Activated naive CD8-positive, alpha-beta T cell treated with anti-CD3 and anti-CD28 coated beads for 36 hours (primary cell): ENCODE data around the gene CHTF18. TPM values are rescaled to one million over a fixed set of nuclear protein-coding genes. Genes with fewer than 3 reads are reported as not detected.
"Not testable (repeated sequence)": the region's sequence is repeated elsewhere in the genome, so short reads cannot be mapped to it uniquely, and the experiment has no call there.

Source experiments
- DNase-seq: peaks from one replicate; pipeline ENCODE4 v3.0.0; 2021
- H3K27ac Mint-ChIP-seq: one replicate; pipeline ENCODE4 v1.8.0; 2022; ENCODE audit warnings: mild to moderate bottlenecking, moderate library complexity, mixed read lengths
- H3K27me3 Mint-ChIP-seq: one replicate; pipeline ENCODE4 v1.8.0; 2022; ENCODE audit warnings: mild to moderate bottlenecking, mixed read lengths
- H3K36me3 Mint-ChIP-seq: one replicate; pipeline ENCODE4 v1.8.0; 2021; ENCODE audit warnings: mild to moderate bottlenecking, mixed read lengths
- H3K4me1 Mint-ChIP-seq: one replicate; pipeline ENCODE4 v1.8.0; 2021; ENCODE audit warnings: mixed read lengths
- H3K4me3 Mint-ChIP-seq: one replicate; pipeline ENCODE4 v1.8.0; 2022; ENCODE audit warnings: mild to moderate bottlenecking, moderate library complexity, mixed read lengths
- H3K9me3 Mint-ChIP-seq: one replicate; pipeline ENCODE4 v1.8.0; 2022; ENCODE audit warnings: mixed read lengths
- total RNA-seq, 2 experiments: library from RNA; stranded (reverse); gene quantifications; one replicate each; pipeline ENCODE4 v1.2.3, GENCODE V29; 2021

CHTF18 gene
- total RNA-seq, 2 experiments from 2014 or later = 98.3 to 100 TPM

DNA sequence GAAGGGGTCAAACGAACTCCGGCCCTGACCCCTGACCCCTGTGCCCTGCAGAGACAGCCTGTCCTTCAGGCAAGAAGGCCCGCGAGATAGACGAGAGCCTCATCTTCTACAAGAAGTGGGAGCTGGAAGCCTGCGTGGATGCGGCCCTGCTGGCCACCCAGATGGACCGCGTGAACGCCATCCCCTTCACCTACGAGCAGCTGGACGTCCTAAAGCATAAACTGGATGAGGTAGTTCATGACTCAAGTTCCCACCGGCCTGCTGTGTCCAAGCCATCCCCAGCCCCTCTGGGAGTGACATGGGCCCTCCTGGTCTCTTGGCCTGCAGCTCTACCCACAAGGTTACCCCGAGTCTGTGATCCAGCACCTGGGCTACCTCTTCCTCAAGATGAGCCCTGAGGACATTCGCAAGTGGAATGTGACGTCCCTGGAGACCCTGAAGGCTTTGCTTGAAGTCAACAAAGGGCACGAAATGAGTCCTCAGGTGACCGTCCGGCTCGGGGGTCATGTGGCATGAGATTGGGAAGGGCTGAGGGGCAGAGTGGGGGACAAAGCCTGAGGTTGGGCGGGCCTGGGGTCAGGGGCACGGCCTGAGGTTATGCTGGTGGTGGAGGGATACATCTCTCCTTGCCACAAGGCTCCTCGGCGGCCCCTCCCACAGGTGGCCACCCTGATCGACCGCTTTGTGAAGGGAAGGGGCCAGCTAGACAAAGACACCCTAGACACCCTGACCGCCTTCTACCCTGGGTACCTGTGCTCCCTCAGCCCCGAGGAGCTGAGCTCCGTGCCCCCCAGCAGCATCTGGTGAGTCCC is 22.2 kb upstream of the CHTF18 start:
- no peaks in the 10 kb centered on the region for H3K9me3 Mint-ChIP-seq
- H3K27me3 Mint-ChIP-seq = no peaks in the 10 kb centered on the region
- no peaks in the 10 kb centered on the region for H3K36me3 Mint-ChIP-seq
- no peaks in the 10 kb centered on the region for H3K4me1 Mint-ChIP-seq
- no peak overlapping the region for H3K4me3 Mint-ChIP-seq
- H3K27ac Mint-ChIP-seq = no peak overlapping the region
- no peak for DNase-seq

DNA sequence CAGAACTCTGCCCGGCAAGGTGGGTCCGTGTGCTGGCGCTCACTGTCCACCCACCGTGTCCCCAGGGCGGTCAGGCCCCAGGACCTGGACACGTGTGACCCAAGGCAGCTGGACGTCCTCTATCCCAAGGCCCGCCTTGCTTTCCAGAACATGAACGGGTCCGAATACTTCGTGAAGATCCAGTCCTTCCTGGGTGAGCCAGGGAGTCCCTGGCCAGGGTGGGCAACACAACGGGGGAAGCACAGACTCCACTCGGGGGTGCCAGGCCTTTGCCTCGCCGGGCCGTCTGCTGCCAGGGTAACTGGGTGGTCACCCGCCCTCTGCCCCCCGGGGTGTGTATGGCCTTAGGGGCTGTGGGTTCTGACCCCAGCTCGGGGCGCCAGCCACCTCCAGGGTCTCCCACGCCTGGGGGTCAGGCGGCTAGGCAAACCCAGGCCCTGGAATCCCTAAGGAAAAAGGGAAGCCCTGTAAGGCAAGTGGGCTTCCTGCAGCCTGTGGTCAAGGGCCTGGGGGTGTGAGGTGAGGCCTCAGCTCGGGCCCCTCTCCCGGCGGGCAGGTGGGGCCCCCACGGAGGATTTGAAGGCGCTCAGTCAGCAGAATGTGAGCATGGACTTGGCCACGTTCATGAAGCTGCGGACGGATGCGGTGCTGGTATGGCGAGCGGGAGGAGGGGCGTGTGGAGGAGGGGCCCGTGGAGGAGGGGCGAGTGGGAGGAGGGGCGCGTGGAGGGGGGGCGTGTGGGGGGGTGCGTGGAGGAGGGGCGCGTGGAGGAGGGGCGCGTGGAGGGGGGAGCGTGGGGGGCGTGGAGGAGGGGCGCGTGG is 21.4 kb upstream of the CHTF18 start:
- Mint-ChIP-seq H3K36me3 (no peaks in the 10 kb centered on the region), H3K4me3 (no peak overlapping the region), H3K4me1 (no peaks in the 10 kb centered on the region), H3K27me3 (no peaks in the 10 kb centered on the region), H3K27ac (no peak overlapping the region), H3K9me3 (no peaks in the 10 kb centered on the region)
- no peak for DNase-seq

DNA sequence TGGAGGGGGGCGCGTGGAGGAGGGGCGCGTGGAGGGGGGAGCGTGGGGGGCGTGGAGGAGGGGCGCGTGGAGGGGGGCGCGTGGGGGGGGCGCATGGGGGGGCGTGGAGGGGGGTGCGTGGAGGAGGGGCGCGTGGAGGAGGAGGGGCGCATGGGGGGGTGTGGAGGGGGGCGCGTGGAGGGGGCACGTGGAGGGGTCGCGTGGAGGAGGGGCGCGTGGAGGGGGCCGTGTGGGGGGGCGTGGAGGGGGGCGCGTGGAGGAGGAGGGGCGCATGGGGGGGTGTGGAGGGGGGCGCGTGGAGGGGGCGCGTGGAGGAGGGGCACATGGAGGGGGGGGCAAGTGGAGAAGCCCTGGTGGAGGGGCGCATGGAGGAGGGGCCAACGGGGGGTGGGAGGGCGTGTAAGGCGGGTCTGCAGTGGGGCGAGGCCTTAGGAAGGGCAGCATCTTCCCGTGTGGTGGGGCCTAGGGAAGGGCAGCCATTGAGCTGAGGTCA is 20.6 kb upstream of the CHTF18 start:
- H3K4me1 Mint-ChIP-seq = no peaks in the 10 kb centered on the region
- H3K4me3 Mint-ChIP-seq = no peak overlapping the region

DNA sequence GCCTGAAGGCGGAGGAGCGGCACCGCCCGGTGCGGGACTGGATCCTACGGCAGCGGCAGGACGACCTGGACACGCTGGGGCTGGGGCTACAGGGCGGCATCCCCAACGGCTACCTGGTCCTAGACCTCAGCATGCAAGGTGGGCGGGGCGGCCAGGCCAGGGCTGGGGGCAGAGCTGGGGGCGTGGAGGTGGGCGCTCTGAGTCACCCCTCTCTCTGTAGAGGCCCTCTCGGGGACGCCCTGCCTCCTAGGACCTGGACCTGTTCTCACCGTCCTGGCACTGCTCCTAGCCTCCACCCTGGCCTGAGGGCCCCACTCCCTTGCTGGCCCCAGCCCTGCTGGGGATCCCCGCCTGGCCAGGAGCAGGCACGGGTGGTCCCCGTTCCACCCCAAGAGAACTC is 20.0 kb upstream of the CHTF18 start:
- no peaks in the 10 kb centered on the region for H3K27me3 Mint-ChIP-seq
- H3K4me3 Mint-ChIP-seq = no peak overlapping the region
- no peaks in the 10 kb centered on the region for H3K4me1 Mint-ChIP-seq

More for the DNA sequence above, 20.6 kb upstream of the CHTF18 start:
- DNase-seq = no peak
- Mint-ChIP-seq H3K9me3 (no peaks in the 10 kb centered on the region), H3K36me3 (no peaks in the 10 kb centered on the region), H3K27ac (no peak overlapping the region), H3K27me3 (no peaks in the 10 kb centered on the region)

DNA sequence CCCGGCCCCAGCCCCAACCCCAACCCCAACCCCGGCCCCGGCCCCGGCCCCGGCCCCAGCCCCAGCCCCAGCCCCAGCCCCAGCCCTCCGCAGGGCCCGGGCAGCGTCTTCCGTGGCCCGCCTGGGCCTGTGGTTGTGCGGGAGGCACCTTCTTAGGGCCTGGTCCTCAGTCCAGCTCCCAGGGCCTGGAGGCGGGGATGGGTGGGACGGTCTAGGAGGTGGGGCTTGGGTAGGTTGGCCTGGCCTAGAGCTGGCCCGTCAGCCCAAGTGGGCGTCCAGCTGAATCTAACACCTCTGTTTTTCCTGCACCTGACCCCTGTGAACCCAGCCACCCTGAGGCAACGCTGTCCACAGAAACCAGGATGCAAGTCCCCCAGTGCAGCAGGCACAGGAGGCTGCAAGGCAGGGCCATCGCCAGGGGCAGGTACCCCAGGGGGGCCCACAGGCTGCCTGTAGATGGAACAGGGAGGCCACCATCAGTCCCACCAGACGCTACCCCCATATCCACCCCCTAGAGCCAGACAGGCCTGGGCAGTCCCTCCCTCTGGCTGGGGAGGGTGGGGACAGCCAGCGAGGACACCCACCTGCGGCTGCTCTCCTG is 19.1 kb upstream of the CHTF18 start:
- no peak overlapping the region for H3K27ac Mint-ChIP-seq
- no peaks in the 10 kb centered on the region for H3K4me1 Mint-ChIP-seq
- H3K36me3 Mint-ChIP-seq = no peaks in the 10 kb centered on the region
- H3K9me3 Mint-ChIP-seq = no peaks in the 10 kb centered on the region
- H3K27me3 Mint-ChIP-seq = no peaks in the 10 kb centered on the region
- H3K4me3 Mint-ChIP-seq = no peak overlapping the region
- DNase-seq = no peak

More for the DNA sequence above, 20.0 kb upstream of the CHTF18 start:
- H3K27ac Mint-ChIP-seq = no peak overlapping the region
- H3K36me3 Mint-ChIP-seq = no peaks in the 10 kb centered on the region
- no peaks in the 10 kb centered on the region for H3K9me3 Mint-ChIP-seq
- no peak for DNase-seq

DNA sequence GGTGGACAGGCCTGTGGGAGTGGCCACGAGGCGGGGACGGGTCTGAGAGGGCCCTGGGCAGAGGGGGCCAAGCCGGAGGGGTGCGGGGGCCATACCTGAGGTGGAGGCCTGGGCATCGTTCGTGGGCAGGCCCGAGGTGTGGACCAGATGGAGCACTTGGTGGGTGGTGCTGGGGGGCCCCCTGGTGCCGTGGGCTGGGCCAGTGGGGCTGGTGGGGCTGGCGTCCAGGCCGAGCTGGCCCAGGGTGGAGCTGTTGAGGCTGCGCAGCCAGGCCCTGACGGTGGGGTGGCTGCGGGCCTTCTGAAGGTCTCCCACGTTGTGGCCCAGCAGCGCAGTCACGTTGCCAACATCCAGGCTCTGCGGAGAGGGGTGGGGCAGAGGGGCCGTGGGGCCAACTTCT is 18.5 kb upstream of the CHTF18 start:
- Mint-ChIP-seq H3K27me3 (no peaks in the 10 kb centered on the region), H3K36me3 (no peaks in the 10 kb centered on the region), H3K4me1 (no peaks in the 10 kb centered on the region), H3K9me3 (no peaks in the 10 kb centered on the region), H3K27ac (no peak overlapping the region), H3K4me3 (no peak overlapping the region)
- DNase-seq = no peak

DNA sequence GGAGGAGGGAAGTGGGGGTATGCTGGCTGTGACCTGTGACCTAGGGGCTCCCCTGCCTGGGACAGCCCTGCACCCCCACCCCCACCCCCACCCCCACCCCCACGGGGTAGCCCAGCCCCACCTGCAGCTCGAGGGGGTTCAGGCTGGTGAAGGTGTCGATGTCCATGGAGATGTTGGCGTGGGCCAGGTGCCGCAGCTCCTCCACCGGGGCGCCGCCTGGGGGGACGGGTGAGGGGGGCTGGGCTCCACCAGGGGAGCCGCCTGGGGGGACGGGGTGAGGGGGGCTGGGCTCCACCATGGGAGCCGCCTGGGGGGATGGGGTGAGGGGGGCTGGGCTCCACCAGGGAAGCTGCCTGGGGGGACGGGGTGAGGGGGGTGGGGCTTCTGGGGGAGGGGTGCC is 18.0 kb upstream of the CHTF18 start:
- H3K27me3 Mint-ChIP-seq = no peaks in the 10 kb centered on the region
- no peak for DNase-seq
- no peaks in the 10 kb centered on the region for H3K9me3 Mint-ChIP-seq
- H3K4me1 Mint-ChIP-seq = no peaks in the 10 kb centered on the region
- H3K4me3 Mint-ChIP-seq = no peak overlapping the region
- H3K27ac Mint-ChIP-seq = no peak overlapping the region
- no peaks in the 10 kb centered on the region for H3K36me3 Mint-ChIP-seq

DNA sequence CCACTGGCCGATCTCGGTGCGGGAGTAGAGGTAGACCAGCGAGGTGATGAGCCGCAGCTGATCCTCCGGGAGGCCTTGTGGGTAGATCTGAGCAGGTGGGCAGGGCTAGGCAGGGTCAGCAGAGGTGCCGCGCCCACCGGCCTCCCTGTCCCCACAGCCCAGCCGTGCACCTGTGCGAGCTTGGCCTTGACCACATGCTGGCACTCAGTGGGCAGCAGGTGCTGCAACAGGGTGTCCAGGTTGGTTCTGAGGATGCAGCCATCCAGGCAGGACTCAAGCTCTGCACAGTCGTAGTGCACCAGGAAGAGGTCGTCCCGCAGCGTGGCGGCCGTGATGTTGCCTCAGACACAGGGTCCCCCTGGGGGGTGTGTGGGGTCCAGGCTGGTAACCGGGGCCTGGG is 15.5 kb upstream of the CHTF18 start:
- Mint-ChIP-seq H3K9me3 (no peaks in the 10 kb centered on the region), H3K36me3 (no peaks in the 10 kb centered on the region), H3K4me1 (no peaks in the 10 kb centered on the region), H3K27ac (no peak overlapping the region), H3K4me3 (no peak overlapping the region), H3K27me3 (peaks cover 12% of the 10 kb centered on the region)
- no peak for DNase-seq

DNA sequence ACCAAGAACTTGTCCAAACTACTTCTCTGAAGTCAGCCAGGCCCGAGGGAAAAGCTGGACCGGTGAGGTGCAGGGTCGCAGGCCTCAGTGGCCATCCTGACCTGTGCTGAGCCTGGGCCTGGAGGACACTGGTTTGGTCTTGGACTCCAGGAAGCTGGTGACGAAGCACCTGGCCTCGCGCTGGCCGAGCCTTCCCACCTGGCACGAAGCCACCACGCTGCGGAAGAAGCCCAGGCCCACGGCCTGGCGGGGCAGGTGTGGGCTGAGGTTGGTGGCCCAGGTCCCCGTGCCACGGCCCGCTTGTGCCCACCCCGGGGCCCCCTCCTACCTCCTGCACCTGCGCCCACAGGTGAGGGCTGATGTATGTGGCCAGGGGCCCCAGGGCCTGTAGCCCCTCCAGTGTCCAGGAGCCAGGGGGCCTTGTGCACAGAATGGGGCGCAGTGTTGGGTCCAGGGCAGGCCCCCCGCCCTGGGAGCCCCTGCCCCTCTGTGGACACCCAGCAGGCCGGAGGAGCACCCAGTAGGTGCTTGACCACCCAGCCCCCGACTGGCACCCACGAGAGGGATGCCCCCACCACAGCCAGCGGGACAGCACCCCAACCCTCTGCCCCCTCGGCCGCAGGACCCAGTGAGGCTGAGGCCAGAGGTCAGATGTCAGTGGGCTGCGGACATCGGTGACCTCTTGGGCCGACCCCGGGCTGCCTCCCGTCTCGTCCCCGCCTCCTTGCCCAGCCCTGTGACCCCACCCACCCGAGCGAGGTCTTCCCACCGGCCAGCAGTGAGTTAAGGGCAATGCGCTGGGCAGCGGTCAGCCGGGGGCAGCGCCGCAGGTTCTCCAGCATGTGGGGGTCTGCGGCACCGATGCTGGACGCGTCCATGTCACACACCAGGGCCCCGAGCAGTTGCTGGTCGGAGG is 14.1 kb upstream of the CHTF18 start:
- no peaks in the 10 kb centered on the region for H3K9me3 Mint-ChIP-seq

DNA sequence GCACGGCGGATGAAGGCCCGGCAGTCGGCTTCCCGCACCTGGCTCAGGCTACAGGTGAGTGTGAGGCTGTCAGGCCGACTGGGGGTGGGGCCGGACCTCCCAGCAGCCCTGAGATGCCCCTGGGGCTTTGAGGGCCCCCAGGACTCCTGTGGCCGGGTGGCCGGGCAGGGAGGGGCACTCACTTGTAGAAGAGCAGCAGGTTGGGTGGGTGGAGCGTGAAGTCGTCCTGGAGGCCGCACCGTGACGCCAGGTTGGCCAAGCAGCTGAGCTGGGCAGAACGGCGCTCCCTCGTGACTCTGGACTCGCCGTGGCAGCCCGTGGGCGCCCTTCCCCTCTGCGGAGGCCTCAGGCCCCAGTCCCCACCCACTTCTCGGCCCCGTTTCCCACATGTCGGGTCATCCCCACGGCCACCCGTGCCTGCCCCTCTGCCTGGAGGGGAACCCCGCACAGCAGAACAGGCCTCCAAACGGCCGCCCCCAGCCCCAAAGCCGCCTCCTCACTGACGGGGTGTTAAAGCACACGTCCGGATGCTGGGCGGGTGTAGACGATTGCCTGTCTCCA is 13.1 kb upstream of the CHTF18 start:
- H3K9me3 Mint-ChIP-seq = no peaks in the 10 kb centered on the region
- DNase-seq = no peak
- H3K4me1 Mint-ChIP-seq = no peaks in the 10 kb centered on the region
- H3K36me3 Mint-ChIP-seq = no peaks in the 10 kb centered on the region
- peaks cover 14% of the 10 kb centered on the region for H3K27me3 Mint-ChIP-seq
- no peak overlapping the region for H3K27ac Mint-ChIP-seq
- no peak overlapping the region for H3K4me3 Mint-ChIP-seq

More for the DNA sequence above, 14.1 kb upstream of the CHTF18 start:
- no peak for DNase-seq
- Mint-ChIP-seq H3K36me3 (no peaks in the 10 kb centered on the region), H3K27me3 (peaks cover 14% of the 10 kb centered on the region), H3K4me3 (no peak overlapping the region), H3K27ac (no peak overlapping the region), H3K4me1 (no peaks in the 10 kb centered on the region)

DNA sequence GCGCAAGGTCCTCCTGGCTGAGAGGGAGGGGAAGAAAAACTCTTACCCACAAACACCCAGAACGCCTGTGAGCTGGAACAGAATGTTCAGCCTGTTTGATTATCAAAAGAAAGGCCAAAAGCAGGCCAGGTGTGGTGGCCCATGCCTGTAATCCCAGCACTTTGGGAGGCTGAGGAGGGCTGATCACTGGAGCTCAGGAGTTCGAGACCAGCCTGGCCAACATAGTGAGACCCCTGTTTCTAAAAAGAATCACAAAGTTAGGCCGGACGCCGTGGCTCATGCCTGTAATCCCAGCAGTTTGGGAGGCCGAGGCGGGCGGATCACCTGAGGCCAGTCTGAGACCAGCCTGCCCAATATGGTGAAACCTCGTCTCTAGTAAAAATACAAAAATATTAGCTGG is 12.1 kb upstream of the CHTF18 start:
- H3K27me3 Mint-ChIP-seq = peaks cover 17% of the 10 kb centered on the region
- H3K27ac Mint-ChIP-seq, DNase-seq, H3K36me3 Mint-ChIP-seq, H3K4me1 Mint-ChIP-seq, H3K9me3 Mint-ChIP-seq, H3K4me3 Mint-ChIP-seq: not testable (repeated sequence)

DNA sequence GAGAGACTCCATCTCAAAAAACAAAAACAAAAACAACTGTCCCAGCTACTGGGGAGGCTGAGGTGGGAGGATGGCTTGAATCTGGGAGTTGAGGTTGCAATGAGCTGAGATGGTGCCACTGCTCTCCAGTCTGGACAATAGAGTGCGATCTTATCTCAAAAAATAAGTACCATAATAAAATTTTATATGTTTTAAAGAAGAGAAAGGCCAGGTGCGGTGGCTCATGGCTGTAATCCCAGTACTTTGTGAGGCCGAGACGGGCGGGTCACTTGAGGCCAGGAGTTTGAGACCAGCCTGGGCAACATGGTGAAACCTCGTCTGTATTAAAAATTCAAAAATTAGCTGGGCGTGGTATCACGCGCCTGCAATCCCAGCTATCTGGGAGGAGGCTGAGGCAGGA is 11.6 kb upstream of the CHTF18 start:
- no peaks in the 10 kb centered on the region for H3K36me3 Mint-ChIP-seq
- H3K9me3 Mint-ChIP-seq = no peaks in the 10 kb centered on the region
- no peaks in the 10 kb centered on the region for H3K4me1 Mint-ChIP-seq
- DNase-seq = no peak
- H3K27me3 Mint-ChIP-seq = peaks cover 17% of the 10 kb centered on the region
- H3K27ac Mint-ChIP-seq = no peak overlapping the region
- no peak overlapping the region for H3K4me3 Mint-ChIP-seq

DNA sequence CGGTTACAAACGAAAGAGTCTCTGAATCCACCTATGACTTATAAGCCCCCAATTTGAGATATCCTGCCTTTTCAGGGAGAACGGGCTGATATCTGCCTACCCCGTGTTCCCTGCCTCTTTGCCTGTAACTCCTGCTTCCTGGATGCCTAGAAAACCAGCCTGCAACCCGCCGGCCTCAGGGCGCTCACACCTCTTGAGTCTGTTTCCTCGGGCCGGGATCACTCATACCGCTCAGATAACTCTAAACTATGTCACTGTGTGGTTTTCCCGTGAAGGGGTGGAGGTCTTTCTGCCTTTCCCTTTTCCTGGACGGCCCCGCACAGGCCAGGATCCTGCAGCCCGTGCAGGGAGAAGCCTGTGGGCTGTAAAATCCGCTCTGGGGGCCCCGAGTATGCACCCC is 10.6 kb upstream of the CHTF18 start:
- H3K9me3 Mint-ChIP-seq = no peaks in the 10 kb centered on the region
- H3K4me3 Mint-ChIP-seq = no peak overlapping the region
- H3K4me1 Mint-ChIP-seq = no peaks in the 10 kb centered on the region
- DNase-seq = no peak
- H3K27ac Mint-ChIP-seq = no peak overlapping the region
- peaks cover 17% of the 10 kb centered on the region for H3K27me3 Mint-ChIP-seq
- H3K36me3 Mint-ChIP-seq = no peaks in the 10 kb centered on the region

DNA sequence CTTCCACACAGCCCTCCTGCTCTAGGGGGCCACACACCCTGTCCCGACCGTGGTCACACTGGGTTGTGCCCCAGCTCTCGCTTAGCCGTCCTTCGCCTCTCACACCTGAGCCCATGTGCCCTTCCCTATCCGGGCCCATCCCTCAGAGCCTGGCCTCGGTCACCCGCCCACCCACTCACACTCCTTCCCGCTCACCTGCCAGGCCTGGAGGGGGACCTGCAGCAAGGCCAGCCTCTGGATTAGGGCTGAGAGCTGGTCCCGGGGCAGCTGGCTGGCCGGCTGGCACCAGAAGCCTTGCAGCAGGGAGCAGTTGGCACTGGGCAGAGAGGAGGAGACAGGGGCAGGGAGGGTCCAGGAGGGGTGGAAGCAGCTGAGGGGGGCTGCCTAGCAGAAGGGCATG is 10.0 kb upstream of the CHTF18 start:
- H3K9me3 Mint-ChIP-seq = no peaks in the 10 kb centered on the region
- no peaks in the 10 kb centered on the region for H3K36me3 Mint-ChIP-seq
- no peak for DNase-seq
- peaks cover 17% of the 10 kb centered on the region for H3K27me3 Mint-ChIP-seq
- H3K27ac Mint-ChIP-seq = no peak overlapping the region
- no peak overlapping the region for H3K4me3 Mint-ChIP-seq
- no peaks in the 10 kb centered on the region for H3K4me1 Mint-ChIP-seq
